ENCODE data around the gene RPS6KC1. TPM values are rescaled to one million over a fixed set of nuclear protein-coding genes. Genes with fewer than 3 reads are reported as not detected.

Gene RPS6KC1
- total and polyA plus RNA-seq, 2 of the 4 experiments (the other 2 are of a cell fraction): 7.9 to 23.7 TPM

- Histone ChIP-seq H2AK9ac (replicated peaks; ENCODE audit: low read depth, low read length, poor library complexity) (no peak overlapping the region), H3K18ac (ENCODE audit: low read depth, low read length) (no peak overlapping the region), H3K9me1 (ENCODE audit: insufficient read depth, low read length) (no peaks in the 10 kb centered on the region), H3K79me1 (ENCODE audit: low read depth in 1 of 2, low read length in 2 of 2) (no peaks in the 10 kb centered on the region), H3K14ac (replicated peaks; ENCODE audit: low read depth, low read length) (no peak overlapping the region), H3K9ac (ENCODE audit: low read depth, low read length) (no peak overlapping the region), H3K4ac (ENCODE audit: low read depth, low read length) (no peak overlapping the region), H3K4me1 (ENCODE audit: control insufficient read depth, insufficient read depth, low read length) (peaks cover 2% of the 10 kb centered on the region; the same call in 1 of the 2 replicates), H3K23ac (ENCODE audit: low read depth, low read length) (no peak overlapping the region), H4K8ac (ENCODE audit: low read depth in 2 of 2, low read length in 2 of 2) (no peak overlapping the region), H3K36me3 (ENCODE audit: control insufficient read depth, insufficient read depth, low read length) (0 out of 2 replicates have a peak, but pooled peaks cover 2% of the 10 kb centered on the region), H2BK20ac (ENCODE audit: low read depth, low read length) (no peak overlapping the region), H4K20me1 (ENCODE audit: insufficient read depth, low read length) (no peaks in the 10 kb centered on the region), H4K91ac (ENCODE audit: insufficient read depth, low read depth, low read length) (no peak overlapping the region), H2BK5ac (ENCODE audit: low read depth, low read length, poor library complexity, severe bottlenecking) (no peak overlapping the region), H2BK120ac (ENCODE audit: low read depth, low read length) (no peak overlapping the region), H3K27me3 (ENCODE audit: control insufficient read depth, insufficient read depth, low read length) (no peaks in the 10 kb centered on the region), H3K4me2 (ENCODE audit: low read depth, low read length) (no peak overlapping the region), H2AK5ac (ENCODE audit: low read depth, low read length) (no peak overlapping the region), H3K9me3 (ENCODE audit: control insufficient read depth, insufficient read depth, low read length) (no peaks in the 10 kb centered on the region), H3K4me3 (ENCODE audit: insufficient read depth, low read depth, low read length) (no peak overlapping the region), H2BK15ac (ENCODE audit: low read depth, low read length) (no peak overlapping the region), H3K56ac (ENCODE audit: extremely low read depth, insufficient read depth, low read length) (no peak overlapping the region), H2AFZ (replicated peaks; ENCODE audit: low read length, poor library complexity) (no peak overlapping the region), H4K5ac (ENCODE audit: low read depth, low read length) (no peak overlapping the region), H3K27ac (ENCODE audit: insufficient read depth, low read length) (no peak overlapping the region)
- POLR2A ChIA-PET (ENCODE audit: unreplicated experiment): no interaction called here
- DNase-seq (no peak), ATAC-seq (ENCODE audit: low read depth) (no peak)
- TF ChIP-seq USF2 (IDR thresholded peaks at IDR 0.05; ENCODE audit: low read depth, low read length) (no peak), ELK1 (IDR thresholded peaks at IDR 0.05; ENCODE audit: borderline replicate concordance, low read depth, low read length) (no peak), MXI1 (IDR thresholded peaks at IDR 0.05; ENCODE audit: borderline replicate concordance, low read depth, low read length) (no peak), RFX5 (IDR thresholded peaks at IDR 0.05; ENCODE audit: low read depth, low read length) (no peak), FOS (IDR thresholded peaks at IDR 0.05; ENCODE audit: low read depth, low read length) (no peak)
- no TSS peak for BruUV-seq (replicated peaks)
- CTCF ChIA-PET: no interaction called here
- in situ Hi-C loops (cut with MboI; ENCODE audit: low sequenced_read_pairs): no loop called here
- dilution Hi-C loops (cut with HindIII; ENCODE audit: low sequenced_read_pairs, unreplicated experiment): no loop called here
- intact Hi-C loops (cut with micrococcal nuclease): no loop called here
- no CpG with 5 or more reads among the region's 2 CpGs for WGBS, 2 experiments (ENCODE audit: extremely low coverage in 2 of 2, insufficient read length in 1 of 2)
These were observed 200.9 kb downstream of the RPS6KC1 start for GRCh38 chr1:213251972-213252371.
